Panc1 (cell line): ENCODE data around the gene RBKS. TPM values are rescaled to one million over a fixed set of nuclear protein-coding genes. Genes with fewer than 3 reads are reported as not detected.

Experiments
- ATAC-seq: fragments of 200-7000 bp; cut with Tn5 transposase; 2 replicates; pipeline ENCODE4 v1.9.1; 2020; ENCODE audit warnings: mild to moderate bottlenecking, moderate library complexity
- BruUV-seq: library from RNA; stranded (reverse); fragments of 400-500 nt; replicated peaks from 2 replicates; lab custom pipeline; 2021; lab: Mats Ljungman, UMichigan
- CTCF ChIA-PET: fragments of 300-600 bp; sonication (Branson Sonifier 250); formaldehyde crosslinking; loops from one replicate; lab custom pipeline; 2022; ENCODE audit warnings: antibody characterized with exemption; lab: Charles Lee
- POLR2A ChIA-PET: fragments of 300-600 bp; sonication (Branson Sonifier 250); formaldehyde crosslinking; loops from one replicate; lab custom pipeline; 2022; ENCODE audit warnings: antibody characterized with exemption; lab: Charles Lee
- DNase-seq: peaks from one replicate; pipeline ENCODE4 v3.0.0-alpha.2; 2010; ENCODE audit warnings: low read depth, low spot score
- H3K27ac ChIP-seq: 2 replicates; pipeline ENCODE4 v1.5.1; 2011; ENCODE audit warnings: mild to moderate bottlenecking, low read length, inconsistent platforms
- H3K27me3 ChIP-seq: fragments of 200-500 bp; sonication (Bioruptor generic); 2 replicates; pipeline ENCODE4 v1.6.0; 2014; ENCODE audit warnings: low read length, inconsistent platforms; ENCODE audit not compliant: control insufficient read depth, insufficient read depth
- H3K36me3 ChIP-seq: fragments of 200-500 bp; sonication (Bioruptor generic); 2 replicates; pipeline ENCODE4 v1.5.1; 2014; ENCODE audit warnings: inconsistent platforms, mild to moderate bottlenecking, low read length, moderate library complexity; ENCODE audit not compliant: control insufficient read depth, insufficient read depth
- H3K4me1 ChIP-seq: 2 replicates; pipeline ENCODE4 v1.5.1; 2011; ENCODE audit warnings: inconsistent platforms, mild to moderate bottlenecking, low read length, moderate library complexity; ENCODE audit not compliant: control insufficient read depth, insufficient read depth
- H3K4me3 ChIP-seq, 2 experiments: 2 replicates each; pipeline ENCODE4 v1.5.1; 2011 to 2012; ENCODE audit warnings: low read depth in 2 of 2, low read length in 2 of 2, mild to moderate bottlenecking in 2 of 2, inconsistent platforms in 1 of 2, moderate library complexity in 1 of 2
- H3K9me3 ChIP-seq: fragments of 200-500 bp; sonication (Bioruptor generic); 2 replicates; pipeline ENCODE4 v1.5.1; 2014; ENCODE audit warnings: low read depth, mild to moderate bottlenecking, inconsistent platforms, low read length, moderate library complexity; ENCODE audit not compliant: control insufficient read depth, insufficient read depth
- POLR2AphosphoS5 ChIP-seq: IDR thresholded peaks from 2 replicates; pipeline ENCODE4 v1.6.1; 2012; ENCODE audit warnings: mild to moderate bottlenecking, low read depth, low read length, moderate library complexity
- SIN3A ChIP-seq: IDR thresholded peaks from 2 replicates; pipeline ENCODE4 v1.6.1; 2012; ENCODE audit warnings: low read depth, mild to moderate bottlenecking, low read length, moderate library complexity, borderline replicate concordance; ENCODE audit not compliant: insufficient read depth
- TCF7L2 ChIP-seq: IDR thresholded peaks from 2 replicates; pipeline ENCODE4 v1.6.1; 2011; ENCODE audit warnings: mild to moderate bottlenecking, low read depth, low read length, inconsistent platforms
- in situ Hi-C: cut with HindIII; loops from 2 replicates; pipeline ENCODE4 v1.10.0; 2016; ENCODE audit warnings: low sequenced_read_pairs, low pct_unique_long_range_greater_than_20kb
- intact Hi-C: fragments of 100-400 bp; cut with micrococcal nuclease; formaldehyde crosslinking; loops from one replicate; pipeline ENCODE4 v1.10.0; 2022; ENCODE audit not compliant: unreplicated experiment
- total RNA-seq: library from RNA; stranded (reverse); gene quantifications from one replicate; pipeline ENCODE4 v1.2.1, GENCODE V29; 2021; ENCODE audit not compliant: unreplicated experiment
- TF ChIP-seq, protein P1 (sequence below): fragments of 450-650 bp; IDR thresholded peaks from 2 replicates; pipeline ENCODE4 v1.5.1; 2017; ENCODE audit warnings: mild to moderate bottlenecking
- TF ChIP-seq, protein P2 (sequence below), 2 experiments: IDR thresholded peaks; 2 replicates each; pipeline ENCODE4 v1.6.1; 2011 to 2012; ENCODE audit warnings: low read depth in 2 of 2, control low read depth in 1 of 2, low read length in 1 of 2, mild to moderate bottlenecking in 1 of 2, moderate library complexity in 1 of 2; ENCODE audit not compliant: insufficient read depth in 1 of 2

Gene RBKS
- total RNA-seq, 1 experiment from 2014 or later, result 2.2 TPM

DNA sequence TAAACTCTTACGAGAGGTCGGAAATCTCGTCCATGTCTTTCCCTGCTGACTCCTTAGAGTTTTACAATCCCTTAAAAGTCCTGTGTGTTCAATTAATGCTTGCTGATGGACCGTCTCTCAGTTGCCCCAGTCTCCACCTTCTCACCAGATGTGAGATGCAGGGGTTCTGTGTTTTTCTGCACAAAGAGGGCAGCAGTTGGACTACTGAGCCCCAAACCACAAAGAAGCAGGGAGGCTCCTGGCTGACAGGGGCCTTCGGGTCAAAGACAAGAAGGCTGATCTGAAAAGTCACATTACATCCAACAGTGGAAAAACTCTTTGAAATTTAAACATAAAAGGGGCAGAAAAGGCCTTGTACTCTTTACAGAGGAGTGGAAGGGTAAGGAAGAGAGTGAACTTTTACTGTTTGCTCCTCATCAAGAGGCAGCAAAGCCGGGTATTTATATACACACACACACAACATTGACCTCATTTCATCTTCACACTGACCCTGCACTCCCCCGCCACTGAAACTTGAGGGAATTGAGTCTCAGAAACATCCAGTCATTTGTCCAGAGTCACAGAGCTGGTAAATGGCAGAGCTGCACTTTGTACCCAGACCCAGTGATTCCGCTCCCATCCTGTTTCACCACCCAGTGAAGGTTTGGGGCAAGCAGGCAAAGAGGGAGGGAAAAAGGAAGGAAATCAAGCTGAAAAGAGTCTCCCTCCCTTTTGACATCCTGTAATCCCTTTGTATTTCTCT is 94.9 kb downstream of the RBKS start:
- in situ Hi-C loops, result no loop called here
- TF ChIP-seq SIN3A (no peak), TCF7L2 (no peak), POLR2AphosphoS5 (no peak)
- TF ChIP-seq, protein P1, sequence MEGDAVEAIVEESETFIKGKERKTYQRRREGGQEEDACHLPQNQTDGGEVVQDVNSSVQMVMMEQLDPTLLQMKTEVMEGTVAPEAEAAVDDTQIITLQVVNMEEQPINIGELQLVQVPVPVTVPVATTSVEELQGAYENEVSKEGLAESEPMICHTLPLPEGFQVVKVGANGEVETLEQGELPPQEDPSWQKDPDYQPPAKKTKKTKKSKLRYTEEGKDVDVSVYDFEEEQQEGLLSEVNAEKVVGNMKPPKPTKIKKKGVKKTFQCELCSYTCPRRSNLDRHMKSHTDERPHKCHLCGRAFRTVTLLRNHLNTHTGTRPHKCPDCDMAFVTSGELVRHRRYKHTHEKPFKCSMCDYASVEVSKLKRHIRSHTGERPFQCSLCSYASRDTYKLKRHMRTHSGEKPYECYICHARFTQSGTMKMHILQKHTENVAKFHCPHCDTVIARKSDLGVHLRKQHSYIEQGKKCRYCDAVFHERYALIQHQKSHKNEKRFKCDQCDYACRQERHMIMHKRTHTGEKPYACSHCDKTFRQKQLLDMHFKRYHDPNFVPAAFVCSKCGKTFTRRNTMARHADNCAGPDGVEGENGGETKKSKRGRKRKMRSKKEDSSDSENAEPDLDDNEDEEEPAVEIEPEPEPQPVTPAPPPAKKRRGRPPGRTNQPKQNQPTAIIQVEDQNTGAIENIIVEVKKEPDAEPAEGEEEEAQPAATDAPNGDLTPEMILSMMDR, result no peak
- TF ChIP-seq, protein P2, sequence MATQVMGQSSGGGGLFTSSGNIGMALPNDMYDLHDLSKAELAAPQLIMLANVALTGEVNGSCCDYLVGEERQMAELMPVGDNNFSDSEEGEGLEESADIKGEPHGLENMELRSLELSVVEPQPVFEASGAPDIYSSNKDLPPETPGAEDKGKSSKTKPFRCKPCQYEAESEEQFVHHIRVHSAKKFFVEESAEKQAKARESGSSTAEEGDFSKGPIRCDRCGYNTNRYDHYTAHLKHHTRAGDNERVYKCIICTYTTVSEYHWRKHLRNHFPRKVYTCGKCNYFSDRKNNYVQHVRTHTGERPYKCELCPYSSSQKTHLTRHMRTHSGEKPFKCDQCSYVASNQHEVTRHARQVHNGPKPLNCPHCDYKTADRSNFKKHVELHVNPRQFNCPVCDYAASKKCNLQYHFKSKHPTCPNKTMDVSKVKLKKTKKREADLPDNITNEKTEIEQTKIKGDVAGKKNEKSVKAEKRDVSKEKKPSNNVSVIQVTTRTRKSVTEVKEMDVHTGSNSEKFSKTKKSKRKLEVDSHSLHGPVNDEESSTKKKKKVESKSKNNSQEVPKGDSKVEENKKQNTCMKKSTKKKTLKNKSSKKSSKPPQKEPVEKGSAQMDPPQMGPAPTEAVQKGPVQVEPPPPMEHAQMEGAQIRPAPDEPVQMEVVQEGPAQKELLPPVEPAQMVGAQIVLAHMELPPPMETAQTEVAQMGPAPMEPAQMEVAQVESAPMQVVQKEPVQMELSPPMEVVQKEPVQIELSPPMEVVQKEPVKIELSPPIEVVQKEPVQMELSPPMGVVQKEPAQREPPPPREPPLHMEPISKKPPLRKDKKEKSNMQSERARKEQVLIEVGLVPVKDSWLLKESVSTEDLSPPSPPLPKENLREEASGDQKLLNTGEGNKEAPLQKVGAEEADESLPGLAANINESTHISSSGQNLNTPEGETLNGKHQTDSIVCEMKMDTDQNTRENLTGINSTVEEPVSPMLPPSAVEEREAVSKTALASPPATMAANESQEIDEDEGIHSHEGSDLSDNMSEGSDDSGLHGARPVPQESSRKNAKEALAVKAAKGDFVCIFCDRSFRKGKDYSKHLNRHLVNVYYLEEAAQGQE (IDR thresholded peaks at IDR 0.05; ENCODE audit: insufficient read depth in 1 of 2, low read depth in 2 of 2, low read length in 1 of 2), result no peak
- no peak for DNase-seq
- no peak overlapping the region for H3K27ac ChIP-seq
- no peak overlapping the region for H3K4me3 ChIP-seq
- POLR2A ChIA-PET, result no interaction called here
- no peaks in the 10 kb centered on the region for H3K36me3 ChIP-seq
- no peaks in the 10 kb centered on the region for H3K27me3 ChIP-seq
- no TSS peak for BruUV-seq
- intact Hi-C loops, result no loop called here
- CTCF ChIA-PET, result no interaction called here
- no peak for ATAC-seq
- peaks cover 5% of the 10 kb centered on the region for H3K4me1 ChIP-seq
- no peaks in the 10 kb centered on the region; the same call in 1 of the 2 replicates for H3K9me3 ChIP-seq

DNA sequence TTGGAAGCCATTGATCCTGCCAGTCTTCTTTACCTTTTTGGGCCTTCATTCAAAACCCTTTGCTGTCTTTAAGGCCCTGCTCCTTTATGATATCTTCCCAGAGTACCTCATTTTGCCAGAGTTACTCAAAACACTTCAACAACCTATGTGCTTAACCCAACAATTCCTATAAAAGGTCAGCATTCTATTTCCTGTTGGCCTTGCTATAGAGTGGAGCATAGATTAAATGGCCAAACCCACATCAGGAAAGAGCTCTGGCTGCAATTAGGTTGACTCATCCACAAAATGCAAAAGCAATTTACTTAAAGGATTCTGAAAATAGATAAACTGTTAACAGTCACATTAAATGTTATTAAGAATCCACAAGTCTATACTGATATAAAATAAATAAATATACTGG is 97.4 kb downstream of the RBKS start:
- ChIA-PET POLR2A (no interaction called here), CTCF (no interaction called here)
- Histone ChIP-seq H3K27ac (no peak overlapping the region), H3K36me3 (no peaks in the 10 kb centered on the region), H3K4me3 (no peak overlapping the region), H3K27me3 (no peaks in the 10 kb centered on the region), H3K4me1 (no peaks in the 10 kb centered on the region), H3K9me3 (no peaks in the 10 kb centered on the region; the same call in 1 of the 2 replicates)
- no peak for ATAC-seq
- no TSS peak for BruUV-seq
- in situ Hi-C loops (no loop called here), intact Hi-C loops (no loop called here)
- TF ChIP-seq TCF7L2 (no peak), POLR2AphosphoS5 (no peak), SIN3A (no peak)
- TF ChIP-seq, protein P1, result no peak
- TF ChIP-seq, protein P2 (IDR thresholded peaks at IDR 0.05; ENCODE audit: insufficient read depth in 1 of 2, low read depth in 2 of 2, low read length in 1 of 2), result no peak
- DNase-seq, result no peak
